ENCODE results near the gene TARDBP. TPM values are rescaled to one million over a fixed set of nuclear protein-coding genes. Genes with fewer than 3 reads are reported as not detected.
A peak's percentile ranks its signal among the peaks of the same experiment; 100 is the strongest.

Gene TARDBP
- total and polyA plus RNA-seq, 2 donors (not counting 1 experiment from before 2014, with no cell fraction given): 97.1 to 161 TPM

DNA sequence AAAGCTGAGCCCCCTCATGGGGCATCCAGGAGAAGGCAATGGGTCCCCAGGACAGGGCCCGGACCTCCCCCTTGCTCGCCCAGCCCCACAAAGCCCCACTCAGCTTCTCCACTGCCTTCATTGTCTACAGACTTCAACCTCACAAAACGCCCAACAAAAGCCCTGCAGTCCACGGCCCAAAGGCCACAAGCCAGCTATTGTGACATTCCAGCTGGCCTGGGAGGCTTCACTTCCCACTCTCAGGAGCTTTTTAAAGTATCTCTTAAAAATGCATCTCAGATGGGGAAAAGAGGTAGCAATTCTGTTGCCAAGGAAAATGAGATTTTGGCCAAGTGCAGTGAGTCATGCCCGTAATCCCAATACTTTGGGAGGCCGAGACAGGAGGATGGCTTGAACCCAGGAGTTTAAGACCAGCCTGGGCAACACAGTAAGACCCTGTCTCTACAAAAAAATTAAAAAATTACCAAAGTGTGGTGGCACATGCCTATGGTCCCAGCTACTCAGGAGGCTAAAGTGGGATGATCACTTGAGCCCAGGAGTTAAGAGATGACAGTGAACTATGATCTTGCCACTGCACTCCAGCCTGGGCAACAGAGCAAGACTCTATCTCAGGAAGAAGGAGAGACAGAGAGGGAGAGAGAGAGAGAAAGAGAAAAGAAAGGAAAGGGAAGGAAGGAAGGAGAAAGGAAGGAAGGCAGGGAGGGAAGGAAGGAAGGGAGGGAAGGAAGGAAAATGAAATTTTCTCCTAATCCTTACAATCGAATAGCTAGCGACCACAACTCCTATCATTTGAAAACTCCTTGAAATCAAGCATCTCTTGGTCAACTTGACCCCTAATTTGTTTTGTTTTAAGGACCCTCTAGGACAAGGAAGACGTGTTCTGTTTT, 31.4 kb upstream of the TARDBP start:
- Histone ChIP-seq H2AFZ (ENCODE audit: low read length) (no peak overlapping the region), H3K27me3 (ENCODE audit: control insufficient read depth, insufficient read depth, low read length) (peaks cover 3% of the 10 kb centered on the region), H3K4me2 (ENCODE audit: extremely low read depth, insufficient read depth, low read length) (peak overlapping the region; percentile 77), H3K36me3 (ENCODE audit: control insufficient read depth, insufficient read depth, low read length) (no peaks in the 10 kb centered on the region), H3K4me3 (replicated peaks in 1 of 4; ENCODE audit: control extremely low read depth in 1 of 4, insufficient read depth in 1 of 4, low read depth in 3 of 4, low read length in 4 of 4) (peak overlapping the region in 1 of 4 experiments; percentile 4), H3K4me1 (ENCODE audit: control insufficient read depth, extremely low read depth, insufficient read depth, low read length) (no peaks in the 10 kb centered on the region), H3K79me2 (ENCODE audit: control insufficient read depth, insufficient read depth, low read length) (no peaks in the 10 kb centered on the region), H3K9ac (ENCODE audit: insufficient read depth, low read length) (no peak overlapping the region), H4K20me1 (ENCODE audit: control insufficient read depth, extremely low read depth, insufficient read depth, low read length) (no peaks in the 10 kb centered on the region), H3K27ac (ENCODE audit: insufficient read depth, low read length) (no peak overlapping the region), H3K9me3 (ENCODE audit: control insufficient read depth, insufficient read depth, low read depth, low read length) (no peaks in the 10 kb centered on the region)
- peak; percentile 18 to 33 for DNase-seq (ENCODE audit: low read depth in 2 of 2)
- TF ChIP-seq EZH2 (IDR thresholded peaks at IDR 0.05; ENCODE audit: low read length, missing control alignments): no peak
- TF ChIP-seq, protein P1, sequence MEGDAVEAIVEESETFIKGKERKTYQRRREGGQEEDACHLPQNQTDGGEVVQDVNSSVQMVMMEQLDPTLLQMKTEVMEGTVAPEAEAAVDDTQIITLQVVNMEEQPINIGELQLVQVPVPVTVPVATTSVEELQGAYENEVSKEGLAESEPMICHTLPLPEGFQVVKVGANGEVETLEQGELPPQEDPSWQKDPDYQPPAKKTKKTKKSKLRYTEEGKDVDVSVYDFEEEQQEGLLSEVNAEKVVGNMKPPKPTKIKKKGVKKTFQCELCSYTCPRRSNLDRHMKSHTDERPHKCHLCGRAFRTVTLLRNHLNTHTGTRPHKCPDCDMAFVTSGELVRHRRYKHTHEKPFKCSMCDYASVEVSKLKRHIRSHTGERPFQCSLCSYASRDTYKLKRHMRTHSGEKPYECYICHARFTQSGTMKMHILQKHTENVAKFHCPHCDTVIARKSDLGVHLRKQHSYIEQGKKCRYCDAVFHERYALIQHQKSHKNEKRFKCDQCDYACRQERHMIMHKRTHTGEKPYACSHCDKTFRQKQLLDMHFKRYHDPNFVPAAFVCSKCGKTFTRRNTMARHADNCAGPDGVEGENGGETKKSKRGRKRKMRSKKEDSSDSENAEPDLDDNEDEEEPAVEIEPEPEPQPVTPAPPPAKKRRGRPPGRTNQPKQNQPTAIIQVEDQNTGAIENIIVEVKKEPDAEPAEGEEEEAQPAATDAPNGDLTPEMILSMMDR (conservative IDR thresholded peaks at IDR 0.05 in 1 of 2, IDR thresholded peaks at IDR 0.05 in 1 of 2; ENCODE audit: low read depth in 1 of 2, low read length in 2 of 2): no peak

DNA sequence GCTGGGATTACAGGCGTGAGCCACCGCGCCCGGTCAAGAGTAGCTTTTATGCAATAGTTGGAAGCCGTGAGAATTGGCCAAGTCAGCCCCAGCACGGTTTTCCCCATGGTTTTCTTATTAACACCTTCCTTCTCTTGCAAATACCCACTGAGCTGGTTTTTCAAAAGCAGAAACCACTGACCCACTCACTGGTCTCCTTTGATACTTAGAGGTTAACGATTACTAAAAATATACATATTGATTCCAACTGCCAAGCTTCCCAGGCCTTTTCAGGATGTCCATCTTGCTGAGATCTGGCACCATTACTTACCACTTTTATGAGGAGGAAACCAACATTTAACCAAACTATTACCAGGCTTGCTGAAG, 25.9 kb upstream of the TARDBP start:
- no peaks in the 10 kb centered on the region for H4K20me1 ChIP-seq (ENCODE audit: control insufficient read depth, extremely low read depth, insufficient read depth, low read length)
- no peak overlapping the region for H3K4me3 ChIP-seq (replicated peaks in 1 of 4; ENCODE audit: control extremely low read depth in 1 of 4, insufficient read depth in 1 of 4, low read depth in 3 of 4, low read length in 4 of 4)
- H3K27ac ChIP-seq (ENCODE audit: insufficient read depth, low read length): no peak overlapping the region
- no peaks in the 10 kb centered on the region for H3K9me3 ChIP-seq (ENCODE audit: control insufficient read depth, insufficient read depth, low read depth, low read length)
- H3K36me3 ChIP-seq (ENCODE audit: control insufficient read depth, insufficient read depth, low read length): no peaks in the 10 kb centered on the region
- H3K79me2 ChIP-seq (ENCODE audit: control insufficient read depth, insufficient read depth, low read length): no peaks in the 10 kb centered on the region
- H2AFZ ChIP-seq (ENCODE audit: low read length): no peak overlapping the region
- TF ChIP-seq, protein P1 (conservative IDR thresholded peaks at IDR 0.05 in 1 of 2, IDR thresholded peaks at IDR 0.05 in 1 of 2; ENCODE audit: low read depth in 1 of 2, low read length in 2 of 2): no peak
- no peak for TF ChIP-seq EZH2 (IDR thresholded peaks at IDR 0.05; ENCODE audit: low read length, missing control alignments)
- H3K4me1 ChIP-seq (ENCODE audit: control insufficient read depth, extremely low read depth, insufficient read depth, low read length): no peaks in the 10 kb centered on the region
- no peak for DNase-seq (ENCODE audit: low read depth in 2 of 2)
- peaks cover 6% of the 10 kb centered on the region for H3K27me3 ChIP-seq (ENCODE audit: control insufficient read depth, insufficient read depth, low read length)
- H3K9ac ChIP-seq (ENCODE audit: insufficient read depth, low read length): no peak overlapping the region
- H3K4me2 ChIP-seq (ENCODE audit: extremely low read depth, insufficient read depth, low read length): no peak overlapping the region

DNA sequence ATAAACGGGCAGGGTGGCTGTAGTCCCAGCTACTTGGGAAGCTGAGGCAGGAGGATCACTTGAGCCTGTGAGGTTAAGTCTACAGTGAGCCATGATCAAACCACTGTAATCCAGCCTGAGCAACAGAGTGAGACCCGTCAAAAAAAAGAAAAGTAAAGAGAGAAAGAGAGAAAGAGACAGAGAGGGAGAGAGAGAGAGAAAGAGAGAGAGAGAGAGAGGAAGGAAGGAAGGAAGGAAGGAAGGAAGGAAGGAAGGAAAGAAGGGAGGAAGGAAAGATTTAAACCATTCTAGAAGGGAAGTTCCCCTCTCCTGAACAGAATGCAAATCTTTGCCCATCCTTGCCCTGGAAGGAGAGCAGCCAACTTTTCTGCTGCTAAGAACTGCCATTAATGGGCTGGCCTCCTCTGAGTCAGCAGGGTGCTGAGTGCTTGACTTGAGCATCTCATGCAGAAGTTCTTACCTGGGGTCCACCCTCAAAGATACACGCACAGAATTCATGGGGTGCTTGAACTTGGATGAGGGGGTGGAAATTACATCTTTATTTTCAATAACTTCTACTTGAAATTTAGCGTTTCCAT, 24.5 kb upstream of the TARDBP start:
- Histone ChIP-seq H4K20me1 (ENCODE audit: control insufficient read depth, extremely low read depth, insufficient read depth, low read length) (no peaks in the 10 kb centered on the region), H3K79me2 (ENCODE audit: control insufficient read depth, insufficient read depth, low read length) (no peaks in the 10 kb centered on the region), H3K4me1 (ENCODE audit: control insufficient read depth, extremely low read depth, insufficient read depth, low read length) (no peaks in the 10 kb centered on the region), H3K9me3 (ENCODE audit: control insufficient read depth, insufficient read depth, low read depth, low read length) (no peaks in the 10 kb centered on the region), H3K9ac (ENCODE audit: insufficient read depth, low read length) (no peak overlapping the region), H3K4me2 (ENCODE audit: extremely low read depth, insufficient read depth, low read length) (no peak overlapping the region), H3K27me3 (ENCODE audit: control insufficient read depth, insufficient read depth, low read length) (peaks cover 11% of the 10 kb centered on the region), H2AFZ (ENCODE audit: low read length) (no peak overlapping the region), H3K4me3 (replicated peaks in 1 of 4; ENCODE audit: control extremely low read depth in 1 of 4, insufficient read depth in 1 of 4, low read depth in 3 of 4, low read length in 4 of 4) (no peak overlapping the region), H3K27ac (ENCODE audit: insufficient read depth, low read length) (no peak overlapping the region), H3K36me3 (ENCODE audit: control insufficient read depth, insufficient read depth, low read length) (no peaks in the 10 kb centered on the region)
- no peak for DNase-seq (ENCODE audit: low read depth in 2 of 2)
- TF ChIP-seq EZH2 (IDR thresholded peaks at IDR 0.05; ENCODE audit: low read length, missing control alignments): no peak
- TF ChIP-seq, protein P1 (conservative IDR thresholded peaks at IDR 0.05 in 1 of 2, IDR thresholded peaks at IDR 0.05 in 1 of 2; ENCODE audit: low read depth in 1 of 2, low read length in 2 of 2): no peak

Measured in fibroblast of lung (primary cell).